ACC112 (cell line): ENCODE data around the gene BACE2.

ENCODE experiments used
- H2AFZ ChIP-seq: fragments of 200-600 bp; sonication (generic); one replicate; pipeline ENCODE4 v1.6.0; 2017; ENCODE audit warnings: antibody characterized with exemption, low read length; ENCODE audit not compliant: unreplicated experiment
- H3K27ac ChIP-seq: fragments of 200-600 bp; sonication (generic); 2 replicates; pipeline ENCODE4 v1.5.1; 2014; ENCODE audit warnings: low read depth, mild to moderate bottlenecking, antibody characterized with exemption, low read length, moderate library complexity
- H3K27me3 ChIP-seq: fragments of 200-600 bp; sonication (generic); 2 replicates; pipeline ENCODE4 v1.6.1; 2014; ENCODE audit warnings: mild to moderate bottlenecking, antibody characterized with exemption, low read length, moderate library complexity, mixed read lengths; ENCODE audit not compliant: insufficient read depth
- H3K36me3 ChIP-seq: fragments of 200-600 bp; sonication (generic); 2 replicates; pipeline ENCODE4 v1.6.1; 2016; ENCODE audit warnings: mild to moderate bottlenecking, antibody characterized with exemption, low read length, moderate library complexity, mixed read lengths; ENCODE audit not compliant: insufficient read depth
- H3K4me1 ChIP-seq: fragments of 200-600 bp; sonication (generic); one replicate; pipeline ENCODE4 v1.6.1; 2016; ENCODE audit warnings: low read length, mixed read lengths; ENCODE audit not compliant: insufficient read depth, unreplicated experiment, control insufficient read depth
- H3K4me3 ChIP-seq: fragments of 200-600 bp; sonication (generic); 2 replicates; pipeline ENCODE4 v1.5.1; 2014; ENCODE audit warnings: mild to moderate bottlenecking, low read depth, low read length
- H3K79me2 ChIP-seq: fragments of 200-600 bp; sonication (generic); one replicate; pipeline ENCODE4 v1.6.0; 2016; ENCODE audit warnings: low read length; ENCODE audit not compliant: control insufficient read depth, unreplicated experiment, insufficient read depth

BACE2 gene

DNA sequence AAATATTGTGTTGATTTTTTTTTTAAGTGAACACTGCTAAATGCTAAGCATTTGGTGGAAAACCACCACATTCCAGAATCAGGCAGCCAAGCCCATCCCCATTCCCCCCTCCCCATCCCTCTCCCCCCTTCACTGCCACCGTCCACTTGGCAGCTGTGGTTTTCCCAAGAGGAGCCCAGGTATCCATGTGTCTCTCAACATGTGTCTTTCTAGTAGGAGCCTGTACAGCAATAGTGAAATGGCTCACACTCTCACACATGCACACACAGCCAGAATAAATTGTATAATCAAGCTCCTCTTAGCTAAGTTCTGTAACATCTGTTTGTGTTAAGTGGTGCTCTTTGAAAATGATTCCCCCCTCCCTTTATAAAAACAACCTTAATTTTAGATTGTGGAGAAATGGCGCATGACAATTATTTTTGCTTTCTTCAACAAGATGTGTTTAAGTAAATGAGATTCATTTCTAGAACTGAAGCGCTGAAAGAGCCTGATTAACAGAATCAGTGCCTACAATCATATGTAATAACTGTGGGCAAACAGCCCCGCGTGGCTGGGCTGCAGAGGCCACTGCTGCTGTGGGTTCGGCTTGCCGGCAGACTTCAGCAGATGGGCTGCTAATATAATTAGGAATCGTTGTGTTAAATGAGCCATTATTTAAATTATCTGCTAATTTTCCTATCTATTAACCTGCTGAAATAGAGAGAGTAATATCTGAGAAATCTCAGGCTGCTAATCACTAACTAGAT lies 43.3 kb downstream of the BACE2 start:
- no peaks in the 10 kb centered on the region for H3K27me3 ChIP-seq
- no peak overlapping the region for H3K4me3 ChIP-seq
- peaks cover 14% of the 10 kb centered on the region for H3K4me1 ChIP-seq
- H2AFZ ChIP-seq = no peak overlapping the region
- no peaks in the 10 kb centered on the region for H3K36me3 ChIP-seq
- no peak overlapping the region for H3K27ac ChIP-seq
- no peaks in the 10 kb centered on the region for H3K79me2 ChIP-seq

DNA sequence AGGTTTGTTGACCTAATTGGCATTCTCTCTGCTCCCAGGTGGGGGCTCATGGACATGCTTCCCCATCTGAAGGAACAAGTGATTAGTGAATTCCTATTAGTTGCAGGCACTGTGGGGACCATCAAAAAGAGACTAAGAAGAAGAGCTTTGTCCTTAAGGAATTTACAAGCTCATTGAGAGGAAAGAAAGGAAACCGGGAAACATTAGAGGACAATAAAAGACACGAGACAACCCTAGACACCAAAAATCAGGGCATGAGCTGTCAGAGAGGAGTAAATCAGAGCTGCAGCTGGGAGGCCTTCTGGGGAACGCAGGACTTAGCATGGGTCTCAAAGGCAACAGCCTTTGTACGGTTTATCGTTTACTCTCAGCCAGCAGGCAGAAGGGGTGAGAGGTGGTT lies 45.1 kb downstream of the BACE2 start:
- Histone ChIP-seq H3K4me1 (peaks cover 13% of the 10 kb centered on the region), H3K4me3 (no peak overlapping the region), H3K79me2 (no peaks in the 10 kb centered on the region), H3K27me3 (no peaks in the 10 kb centered on the region), H3K36me3 (no peaks in the 10 kb centered on the region), H3K27ac (no peak overlapping the region), H2AFZ (no peak overlapping the region)

DNA sequence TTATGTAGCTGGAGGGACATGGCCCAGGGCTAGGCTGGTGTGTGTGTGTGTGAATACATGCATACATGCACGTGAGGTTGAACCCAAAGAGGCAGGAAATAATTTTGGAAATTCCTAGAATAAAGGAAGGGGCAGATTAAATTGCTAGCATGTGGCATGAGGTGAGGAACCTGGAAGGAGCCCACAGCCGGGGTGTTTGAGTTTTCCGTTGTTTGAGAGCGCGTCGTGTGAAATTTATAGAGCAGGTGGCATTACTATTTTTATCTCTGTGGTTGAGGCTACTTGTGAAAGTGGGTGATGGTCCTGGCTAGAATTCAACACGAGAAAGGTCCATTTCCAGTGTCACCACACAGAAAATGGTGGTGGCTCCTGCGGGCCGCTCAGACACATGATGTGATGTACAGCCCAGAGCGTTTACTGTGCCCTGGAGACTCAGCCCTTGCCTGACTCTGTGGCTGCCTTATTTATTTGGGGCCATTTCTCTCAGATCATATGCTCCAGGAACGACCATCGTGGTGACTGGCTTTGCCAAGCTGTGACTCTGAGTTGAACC lies 48.0 kb downstream of the BACE2 start:
- Histone ChIP-seq H3K36me3 (no peaks in the 10 kb centered on the region), H2AFZ (no peak overlapping the region), H3K4me3 (no peak overlapping the region), H3K27me3 (no peaks in the 10 kb centered on the region), H3K4me1 (peaks cover 10% of the 10 kb centered on the region), H3K27ac (no peak overlapping the region), H3K79me2 (no peaks in the 10 kb centered on the region)

DNA sequence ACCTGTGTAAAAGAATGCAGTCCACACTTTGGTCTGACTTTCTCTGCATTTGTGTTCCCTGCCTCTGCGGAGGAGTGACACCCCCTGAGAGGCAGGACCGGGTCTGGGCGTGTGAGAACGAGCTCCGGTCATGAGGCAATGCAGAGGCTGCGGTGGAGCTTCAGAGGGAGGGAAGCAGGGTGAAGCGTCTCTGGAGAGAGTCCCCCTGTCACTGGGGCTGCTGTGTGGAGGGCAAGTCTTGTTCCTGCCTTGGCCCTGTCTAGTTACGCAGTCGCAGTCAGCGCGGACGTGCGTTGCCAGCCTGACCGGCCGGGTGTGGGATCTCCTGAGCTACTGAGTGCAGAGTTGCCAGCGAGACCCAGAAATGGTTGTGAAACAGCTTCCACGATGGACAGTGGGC lies 48.5 kb downstream of the BACE2 start:
- Histone ChIP-seq H3K27ac (no peak overlapping the region), H3K27me3 (no peaks in the 10 kb centered on the region), H3K36me3 (no peaks in the 10 kb centered on the region)

DNA sequence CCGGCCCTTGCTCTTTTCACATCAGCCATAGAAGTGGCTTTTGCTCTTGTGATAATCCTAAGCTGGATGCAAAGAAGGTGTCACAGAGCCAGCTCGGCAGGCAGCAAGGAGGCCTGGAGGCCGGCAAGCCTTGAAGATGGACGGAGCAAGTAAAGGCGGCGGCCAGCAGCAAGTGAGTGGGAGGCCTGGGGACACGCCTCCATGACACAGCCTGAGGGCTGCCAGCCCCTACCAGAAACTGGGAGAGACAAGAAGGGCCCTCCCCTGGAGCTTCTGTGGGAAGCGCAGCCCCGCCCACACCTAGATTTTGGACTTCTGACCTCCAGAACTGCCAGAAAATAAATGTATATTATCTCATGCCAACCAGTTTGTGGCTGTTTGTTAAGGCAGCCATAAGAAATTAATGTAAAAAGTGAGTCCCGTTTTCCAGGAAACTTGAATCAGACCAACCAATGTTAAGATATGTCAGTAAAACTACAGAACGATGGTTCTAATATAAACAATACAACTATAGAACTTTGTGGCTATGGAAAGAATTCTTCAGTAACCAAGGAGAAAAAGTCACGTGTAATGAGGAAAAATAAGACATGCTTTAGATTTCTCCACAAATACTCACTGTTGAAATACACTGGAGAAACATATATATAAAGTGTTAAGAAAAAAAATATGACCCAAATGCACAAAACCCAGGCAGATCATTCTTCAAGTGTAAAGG lies 49.9 kb downstream of the BACE2 start:
- no peak overlapping the region for H3K27ac ChIP-seq
- no peak overlapping the region for H3K4me3 ChIP-seq
- peaks cover 10% of the 10 kb centered on the region for H3K4me1 ChIP-seq
- no peaks in the 10 kb centered on the region for H3K27me3 ChIP-seq
- no peak overlapping the region for H2AFZ ChIP-seq
- no peaks in the 10 kb centered on the region for H3K79me2 ChIP-seq
- H3K36me3 ChIP-seq = no peaks in the 10 kb centered on the region

More for the DNA sequence above, 48.5 kb downstream of the BACE2 start:
- H3K4me1 ChIP-seq = peaks cover 10% of the 10 kb centered on the region
- no peaks in the 10 kb centered on the region for H3K79me2 ChIP-seq
- H3K4me3 ChIP-seq = no peak overlapping the region
- H2AFZ ChIP-seq = no peak overlapping the region

DNA sequence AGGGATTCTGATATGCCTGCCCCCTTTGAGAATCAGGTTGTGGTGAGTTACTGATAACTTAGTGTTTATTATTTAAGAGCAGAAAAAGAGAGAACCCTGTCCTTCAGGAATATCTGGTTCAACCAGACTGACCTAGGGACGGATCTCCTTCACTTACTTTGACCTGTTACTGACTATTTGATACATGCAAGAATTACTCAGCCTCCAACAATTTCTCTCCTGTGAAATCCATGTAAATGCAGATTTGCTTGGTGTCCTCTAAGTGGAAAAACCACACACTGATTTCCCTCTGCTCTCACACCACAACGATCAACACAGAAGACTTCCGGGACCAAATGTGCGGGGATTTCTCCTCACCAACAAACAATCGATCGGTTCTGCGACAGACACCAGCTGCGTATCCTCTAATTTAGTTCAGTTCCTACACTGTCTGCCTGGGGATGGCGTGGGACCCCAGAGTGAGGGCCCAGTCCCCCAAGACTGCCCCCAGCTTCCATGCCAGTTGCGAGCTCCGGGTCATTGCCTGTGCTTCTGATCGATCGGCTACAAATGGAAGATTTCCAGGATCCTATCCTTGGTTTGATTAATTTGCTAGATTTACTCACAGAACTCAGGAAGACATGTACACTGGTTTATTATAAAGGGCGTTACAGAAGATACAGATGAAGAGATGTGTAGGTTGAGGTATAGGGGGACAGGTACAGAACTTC lies 51.7 kb downstream of the BACE2 start:
- Histone ChIP-seq H3K27ac (no peak overlapping the region), H3K4me3 (no peak overlapping the region), H3K27me3 (no peaks in the 10 kb centered on the region)

DNA sequence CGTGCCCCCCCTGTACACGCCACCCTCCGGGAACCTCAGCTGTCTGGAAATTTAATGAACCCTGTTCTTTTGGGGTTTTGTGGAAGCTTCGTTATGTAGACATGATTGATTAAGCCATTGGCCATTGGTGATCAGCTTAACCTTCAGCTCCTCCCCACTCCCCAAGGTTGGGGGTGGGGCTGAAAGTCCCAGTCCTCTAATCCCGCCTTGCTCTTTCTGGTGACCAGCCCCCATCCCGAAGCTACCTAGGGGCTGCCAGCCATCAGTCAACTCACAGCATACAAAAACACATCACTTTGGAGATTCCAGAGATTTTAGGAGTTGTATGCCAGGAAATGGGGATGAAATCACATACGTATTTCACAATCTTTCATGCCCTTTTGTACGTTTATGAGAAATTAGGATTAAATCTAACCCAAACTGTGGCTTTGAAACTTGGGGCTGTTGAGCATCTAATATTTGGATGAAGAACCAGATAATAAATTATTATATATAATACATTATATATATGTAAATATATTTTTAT lies 52.3 kb downstream of the BACE2 start:
- Histone ChIP-seq H2AFZ (no peak overlapping the region), H3K4me1 (peaks cover 10% of the 10 kb centered on the region), H3K27ac (no peak overlapping the region), H3K79me2 (no peaks in the 10 kb centered on the region), H3K4me3 (no peak overlapping the region), H3K27me3 (no peaks in the 10 kb centered on the region), H3K36me3 (no peaks in the 10 kb centered on the region)

More for the DNA sequence above, 51.7 kb downstream of the BACE2 start:
- Histone ChIP-seq H3K79me2 (no peaks in the 10 kb centered on the region), H3K36me3 (no peaks in the 10 kb centered on the region), H3K4me1 (peaks cover 10% of the 10 kb centered on the region), H2AFZ (no peak overlapping the region)

DNA sequence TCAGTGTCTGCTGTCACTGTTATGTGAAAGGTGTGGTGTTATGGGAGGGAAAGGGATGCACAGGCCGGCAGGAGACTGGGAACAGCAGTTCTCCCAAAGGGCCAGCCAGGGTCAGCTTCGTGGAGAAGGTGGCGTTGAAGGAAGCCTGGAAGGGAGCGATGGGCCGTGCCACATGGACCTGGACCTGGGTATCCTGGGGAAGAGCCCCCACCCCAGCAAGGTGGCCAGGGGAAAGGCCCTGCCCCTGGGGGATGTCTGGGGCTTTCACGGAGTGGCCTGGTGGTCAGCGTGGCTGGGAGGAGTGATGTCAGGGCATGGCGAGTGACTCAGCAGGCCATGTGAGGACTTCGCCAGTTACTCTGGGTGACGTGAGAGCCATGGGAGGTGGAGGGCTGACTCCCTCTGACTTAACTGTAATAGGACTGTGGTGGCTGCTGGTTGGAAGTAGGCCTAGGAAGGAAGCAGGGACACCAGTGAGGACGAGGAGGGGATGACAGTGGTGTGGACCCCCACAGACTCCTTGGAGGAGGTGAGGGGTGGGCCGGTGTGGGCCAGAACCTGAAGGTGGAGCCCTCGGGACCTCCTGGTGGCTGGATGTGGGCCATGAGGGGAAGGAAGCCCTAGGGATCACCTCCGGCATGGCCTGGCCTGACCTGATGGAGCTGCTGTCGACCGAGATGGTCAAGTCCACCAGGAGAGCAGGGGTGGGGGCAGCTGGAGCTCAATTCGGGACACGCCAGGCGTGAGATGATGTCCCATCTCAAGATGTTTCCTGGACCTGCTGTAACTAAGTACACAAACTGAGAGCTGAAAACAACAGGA lies 54.5 kb downstream of the BACE2 start:
- Histone ChIP-seq H3K4me3 (no peak overlapping the region), H3K4me1 (peaks cover 5% of the 10 kb centered on the region), H3K36me3 (no peaks in the 10 kb centered on the region), H3K27ac (no peak overlapping the region), H3K27me3 (no peaks in the 10 kb centered on the region), H2AFZ (no peak overlapping the region), H3K79me2 (no peaks in the 10 kb centered on the region)

DNA sequence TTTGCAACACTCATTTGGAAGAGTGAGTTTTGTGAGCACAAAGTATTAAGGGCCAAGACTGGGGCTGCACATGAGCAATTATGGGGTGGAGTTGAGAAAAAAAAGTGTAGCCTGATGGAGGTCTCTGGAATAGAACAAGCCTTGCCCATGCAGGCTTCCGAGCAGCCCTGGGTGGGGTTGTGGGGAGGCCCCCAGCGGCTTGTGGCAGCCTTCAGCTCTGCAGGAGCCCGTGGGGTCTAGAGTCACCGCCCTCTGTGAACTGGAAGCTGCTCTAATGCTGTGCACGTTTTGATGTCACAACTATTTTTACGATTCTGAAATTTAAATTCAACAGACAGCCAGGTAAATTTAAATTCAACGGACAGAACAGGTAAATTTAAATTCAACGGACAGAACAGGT lies 58.9 kb downstream of the BACE2 start:
- H3K79me2 ChIP-seq = no peaks in the 10 kb centered on the region
- no peaks in the 10 kb centered on the region for H3K36me3 ChIP-seq
- H3K4me1 ChIP-seq = no peaks in the 10 kb centered on the region
- H3K27ac ChIP-seq = no peak overlapping the region
- H3K27me3 ChIP-seq = no peaks in the 10 kb centered on the region
- no peak overlapping the region for H2AFZ ChIP-seq
- no peak overlapping the region for H3K4me3 ChIP-seq
